Adrenal gland (tissue), 12 donors: ENCODE measurements around the gene ZP3. TPM values are rescaled to one million over a fixed set of nuclear protein-coding genes. Genes with fewer than 3 reads are reported as not detected.
"Not testable (repeated sequence)": the region's sequence is repeated elsewhere in the genome, so short reads cannot be mapped to it uniquely, and the experiment has no call there.

Source experiments
- DNase-seq, 7 donors: peaks; one replicate each; pipeline ENCODE4 v3.0.0-alpha.2; 2019 to 2020
- H3K27ac ChIP-seq, 5 donors: fragments of 200-600 bp; sonication (generic) in 4 of 5; 1 replicate in 3 of 5; 2 replicates in 2 of 5; pipeline versions ENCODE4 v1.5.1 to v1.8.0; 2016 to 2020; ENCODE audit warnings: mild to moderate bottlenecking in 1 of 5
- H3K27me3 ChIP-seq: fragments of 200-600 bp; 2 replicates; pipeline ENCODE4 v1.8.0; 2021
- H3K36me3 ChIP-seq, 2 donors: fragments of 200-600 bp; replicated peaks in 1 of 2; 1 replicate in 1 of 2; 2 replicates in 1 of 2; pipeline versions ENCODE4 v1.5.1 to v1.8.0; 2018 to 2022
- H3K4me1 ChIP-seq, 2 donors: fragments of 200-600 bp; replicated peaks in 1 of 2; 1 replicate in 1 of 2; 2 replicates in 1 of 2; pipeline versions ENCODE4 v1.5.1 to v1.8.0; 2018 to 2021
- H3K4me3 ChIP-seq, 4 donors: fragments of 200-600 bp; sonication (generic) in 3 of 4; one replicate each; pipeline ENCODE4 v1.5.1; 2016 to 2018
- H3K9me3 ChIP-seq, 3 donors: fragments of 200-600 bp; sonication (generic) in 1 of 3; replicated peaks in 1 of 3; 1 replicate in 2 of 3; 2 replicates in 1 of 3; pipeline versions ENCODE4 v1.5.1 to v1.8.0; 2016 to 2021
- WGBS, 4 donors: extraction: QIAGEN DNeasy Blood & Tissue Kit in 2 of 4; methylation state at CpG; one replicate each; pipeline versions ENCODE4 v1.1.5 to v1.1.7; 2013 to 2017; 5-methylcytosine and 5-hydroxymethylcytosine counted together
- intact Hi-C, 2 donors: fragments of 100-400 bp; cut with DNase I; formaldehyde crosslinking; loops; one replicate each; pipeline versions ENCODE4 v1.14.1 to v1.15.0; 2022 to 2023
- polyA plus RNA-seq, 3 donors: library from polyadenylated mRNA; stranded (reverse); fragments of 200-250 nt in 2 of 3; fragments of 350-450 nt in 1 of 3; fragmentation: Illumina TruSeq in 1 of 3; extraction: RNeasy Lipid Tissue Mini Kit (QIAGEN cat#74804) in 1 of 3; gene quantifications; one replicate each; pipeline ENCODE4 v1.2.3, GENCODE V29; 2013 to 2014
- total RNA-seq, 9 donors: library from RNA; depleted of rRNA in 4 of 9; stranded (reverse); fragments of >200 nt in 4 of 9; fragments of 120-200 nt in 1 of 9; fragmentation: NEBNext Ultra II Directional in 1 of 9; extraction: Animal tissue kit (Norgen Biotek cat#: 25700) in 1 of 9; gene quantifications; one replicate each; pipeline versions ENCODE4 v1.1.0 to v1.2.4, GENCODE V29; 2013 to 2023
- donor health status: healthy with polysubstance abuse.
- donor health status: Bipolar disorder and iron deficiency.
- donor health status: DM: yes; HTN: yes; CAD: no.
- donor health status: DM: no; HTN: no; CAD: no.
- donor health status: DM: no; HTN: no; CAD: no.
- donor health status: DM: yes; HTN: yes; CAD: no.

Gene ZP3
- total and polyA plus RNA-seq, 12 donors = 2.2 to 21.3 (median 6.8) TPM

GRCh38 chr7:76461464-76462101 lies 36.8 kb downstream of the ZP3 start, which contains the start of gene DTX2:
TSS of gene DTX2 (plus strand) at chr7:76461709. CDS start at chr7:76480510, 18,801 bp downstream.
- H3K4me1 ChIP-seq, H3K9me3 ChIP-seq, H3K36me3 ChIP-seq, intact Hi-C loops, H3K27me3 ChIP-seq: not testable (repeated sequence)
- Histone ChIP-seq H3K4me3 (peak within 1 kb of the TSS in 2 of 4 donors; percentile 37 to 49), H3K27ac (peak within 1 kb of the TSS in 1 of 5 donors; percentile 52)
- peak in 2 of 7 donors; percentile 15 to 19 for DNase-seq
- WGBS, 4 donors = 0% methylated on average over 17 to 19 of the region's 54 CpGs; no CpG with 5 or more reads in 2 of the 4 donors

DNA sequence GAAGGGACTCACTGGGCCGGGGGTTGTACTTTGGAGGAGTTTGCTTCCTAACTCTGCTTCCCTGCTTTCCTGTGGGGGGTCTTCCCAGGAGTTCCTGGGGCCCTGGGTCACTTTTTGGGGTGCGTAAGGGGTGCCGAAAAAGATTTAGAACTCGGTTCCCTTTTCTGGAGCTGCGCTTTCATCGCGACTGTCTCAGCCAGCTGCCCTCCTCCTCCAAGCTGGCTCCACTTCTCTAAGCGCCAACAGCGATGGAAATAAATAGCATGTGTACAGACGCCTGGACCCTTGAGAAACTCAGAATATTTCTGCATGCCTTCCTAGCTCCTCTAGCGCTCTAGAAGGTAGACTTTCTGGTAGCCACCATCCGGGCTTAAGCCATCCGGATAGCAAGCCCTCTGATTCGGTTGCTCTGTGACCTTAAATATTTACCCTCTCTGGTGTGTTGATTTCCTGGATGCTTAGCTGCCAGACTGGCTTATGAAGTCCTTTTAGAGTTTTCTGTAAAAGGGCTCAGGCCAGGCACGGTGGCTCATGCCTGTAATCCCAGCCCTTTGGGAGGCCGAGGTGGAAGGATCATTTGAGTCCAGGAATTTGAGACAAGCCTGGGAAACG lies 37.6 kb downstream of the ZP3 start:
- H3K27me3 ChIP-seq, intact Hi-C loops, H3K27ac ChIP-seq, DNase-seq, H3K4me3 ChIP-seq, H3K36me3 ChIP-seq, H3K4me1 ChIP-seq, H3K9me3 ChIP-seq: not testable (repeated sequence)
- WGBS, 4 donors = no CpG with 5 or more reads among the region's 17 CpGs

- H3K27ac ChIP-seq, H3K27me3 ChIP-seq, H3K36me3 ChIP-seq, H3K9me3 ChIP-seq, intact Hi-C loops, H3K4me3 ChIP-seq, DNase-seq, H3K4me1 ChIP-seq: not testable (repeated sequence)
- WGBS, 4 donors = 86 to 93% (median 90%) methylated on average over 2 to 4 of the region's 5 CpGs
These were observed 40.2 kb downstream of the ZP3 start for GRCh38 chr7:76464959-76465358.

DNA sequence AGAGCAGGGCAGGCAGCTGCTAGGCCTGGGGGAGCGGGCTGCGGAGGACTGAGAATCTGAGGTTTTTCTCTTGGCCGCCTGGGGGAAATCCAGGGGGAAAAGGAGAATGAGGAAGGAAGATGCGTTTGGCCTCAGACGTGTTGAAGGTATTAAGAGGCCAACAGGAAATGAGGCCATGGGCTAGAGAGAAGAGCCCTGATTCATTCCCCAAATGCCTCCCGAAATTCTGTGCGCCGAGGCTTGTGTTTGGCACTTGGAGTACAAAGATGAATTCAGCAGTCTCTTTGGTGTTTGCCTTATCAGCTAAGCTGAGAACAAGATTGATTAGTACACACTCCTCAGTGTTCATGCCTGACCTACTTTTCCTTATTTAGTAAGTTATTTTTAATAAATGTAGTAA lies 41.2 kb downstream of the ZP3 start:
- H3K27me3 ChIP-seq, H3K36me3 ChIP-seq, H3K27ac ChIP-seq, DNase-seq, H3K9me3 ChIP-seq, intact Hi-C loops, H3K4me1 ChIP-seq, H3K4me3 ChIP-seq: not testable (repeated sequence)
- WGBS, 4 donors = no CpG with 5 or more reads among the region's 8 CpGs

- H3K27ac ChIP-seq = not testable (repeated sequence)
- 82 to 91% (median 86%) methylated on average over 10 of the region's 14 CpGs for WGBS, 4 donors
These were observed 43.1 kb downstream of the ZP3 start for GRCh38 chr7:76467743-76468404.

DNA sequence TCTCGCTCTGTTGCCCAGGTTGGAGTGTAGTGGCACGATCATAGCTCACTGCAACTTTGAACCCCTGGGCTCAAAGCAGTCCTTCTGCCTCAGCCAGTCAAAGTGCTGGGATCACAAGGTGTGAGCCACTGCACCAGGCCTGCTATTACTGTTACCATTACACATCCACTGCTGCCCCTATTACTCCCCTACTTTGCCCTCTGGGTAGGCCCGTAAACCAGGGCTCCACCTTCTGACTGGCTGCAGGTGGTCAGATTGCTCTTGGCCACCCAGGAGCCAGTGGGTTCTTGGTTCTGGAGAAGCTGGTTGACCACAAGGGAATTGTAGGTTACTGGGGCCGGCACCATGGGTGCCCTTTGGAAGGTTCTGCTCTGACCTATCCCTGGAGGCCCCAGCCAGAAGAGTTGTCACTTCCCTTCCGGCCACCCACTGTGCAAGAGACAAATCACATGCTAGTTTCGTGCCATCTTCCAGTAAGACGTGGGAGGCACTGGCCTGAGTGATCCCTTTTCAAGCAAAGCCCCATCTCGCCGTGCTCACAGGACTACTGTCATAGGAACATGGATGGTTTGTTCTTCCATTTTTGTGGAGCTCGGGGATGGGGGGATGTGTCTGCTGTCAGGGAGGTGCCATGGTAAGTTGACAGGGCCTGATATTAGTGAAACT lies 46.9 kb downstream of the ZP3 start:
- peak in 2 of 7 donors; percentile 22 to 23 for DNase-seq
- 71 to 90% (median 86%) methylated on average over 5 to 9 of the region's 10 CpGs for WGBS, 4 donors
- not testable (repeated sequence) for H3K4me1 ChIP-seq

More at GRCh38 chr7:76467743-76468404, 43.1 kb downstream of the ZP3 start:
- H3K27me3 ChIP-seq, H3K36me3 ChIP-seq, intact Hi-C loops, H3K9me3 ChIP-seq, H3K4me1 ChIP-seq, H3K4me3 ChIP-seq: not testable (repeated sequence)
- DNase-seq = peak in 1 of 7 donors; percentile 12

DNA sequence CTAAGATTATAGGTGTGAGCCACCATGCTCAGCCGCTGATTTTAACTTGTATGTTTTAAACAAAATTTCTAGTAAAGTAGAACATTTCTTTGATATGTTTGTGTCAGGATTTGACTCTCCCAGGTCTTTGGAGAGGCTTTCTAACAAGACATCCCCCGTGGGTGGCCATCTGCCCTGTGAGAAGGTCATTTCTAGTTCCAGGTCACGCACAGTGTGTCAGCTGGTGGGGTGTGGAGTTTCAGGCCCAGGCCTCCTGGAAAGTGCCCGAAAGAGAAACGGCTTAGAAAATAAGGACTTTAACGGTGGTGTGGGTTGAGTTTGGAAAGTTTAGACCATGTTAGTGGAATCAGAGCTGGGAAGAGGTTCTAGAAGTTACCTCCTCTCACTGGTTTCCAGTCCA lies 48.3 kb downstream of the ZP3 start:
- H3K27me3 ChIP-seq, H3K27ac ChIP-seq, H3K4me1 ChIP-seq, intact Hi-C loops, H3K9me3 ChIP-seq, H3K36me3 ChIP-seq, H3K4me3 ChIP-seq, DNase-seq: not testable (repeated sequence)
- WGBS, 4 donors = 96 to 100% (median 98%) methylated on average over 1 to 2 of the region's 6 CpGs; no CpG with 5 or more reads in 1 of the 4 donors

More for the DNA sequence above, 46.9 kb downstream of the ZP3 start:
- H3K36me3 ChIP-seq, H3K27me3 ChIP-seq, H3K9me3 ChIP-seq, intact Hi-C loops, H3K27ac ChIP-seq, H3K4me3 ChIP-seq: not testable (repeated sequence)

DNA sequence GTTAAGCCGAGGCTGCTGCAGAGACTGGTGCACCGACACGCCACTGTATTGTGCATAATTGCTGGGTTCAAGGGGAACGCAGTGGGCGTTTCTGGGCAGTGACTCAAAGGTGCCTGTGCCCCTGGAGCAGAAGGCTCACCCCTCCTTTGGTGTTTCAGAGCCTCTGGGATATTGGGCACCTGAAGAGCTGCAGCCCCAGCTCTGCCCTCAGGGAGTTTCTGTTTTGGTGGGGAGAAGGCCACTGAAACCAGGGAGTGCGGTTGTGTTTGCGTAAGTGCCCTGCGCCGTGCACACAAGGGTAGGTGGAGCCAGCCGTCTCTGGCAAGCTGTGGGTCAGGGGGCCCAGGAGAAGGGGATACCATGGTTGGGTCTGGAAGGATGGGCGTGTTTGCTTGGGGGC lies 51.5 kb downstream of the ZP3 start:
- H3K4me1 ChIP-seq, H3K27me3 ChIP-seq, H3K4me3 ChIP-seq, DNase-seq, intact Hi-C loops, H3K36me3 ChIP-seq, H3K9me3 ChIP-seq, H3K27ac ChIP-seq: not testable (repeated sequence)
- 98 to 100% (median 100%) methylated on average over 1 to 4 of the region's 11 CpGs; no CpG with 5 or more reads in 1 of the 4 donors for WGBS, 4 donors

DNA sequence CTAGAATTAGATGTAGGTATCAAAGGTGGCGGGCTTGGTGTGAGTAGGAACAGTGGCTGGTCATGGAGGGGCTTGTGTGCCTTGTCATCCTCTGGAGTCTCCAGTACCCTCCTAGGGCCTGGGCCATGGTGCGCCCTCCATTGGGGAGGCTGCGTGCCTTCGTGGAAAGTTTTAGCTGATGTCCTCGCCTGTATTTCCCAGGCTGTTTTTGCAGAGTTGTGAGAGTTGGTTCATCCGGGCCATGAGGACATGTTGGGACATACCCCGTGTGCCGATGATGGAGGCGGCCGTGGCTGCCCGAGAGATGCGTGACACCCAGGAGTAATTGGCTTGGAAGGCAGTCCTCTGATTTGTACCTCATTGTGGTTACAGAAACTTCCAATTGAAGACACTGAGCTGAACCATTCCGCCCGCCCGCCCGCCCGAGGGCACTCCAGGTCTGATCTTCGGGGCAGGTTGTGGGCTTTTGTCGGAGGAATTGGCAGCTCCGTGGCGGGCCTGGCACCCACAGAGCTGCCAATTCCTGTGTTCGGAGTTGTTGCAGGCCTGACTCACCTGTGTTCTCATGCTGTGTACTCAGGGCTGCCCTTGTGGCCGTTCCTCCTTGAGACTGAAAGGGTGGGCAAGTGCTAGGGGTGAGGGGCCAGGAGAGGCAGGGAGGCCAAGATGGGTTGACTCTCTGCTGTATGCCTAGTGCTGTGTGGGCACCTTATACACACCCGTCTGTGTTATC lies 52.2 kb downstream of the ZP3 start:
- H3K27me3 ChIP-seq, H3K27ac ChIP-seq, H3K4me1 ChIP-seq, intact Hi-C loops, H3K4me3 ChIP-seq, DNase-seq, H3K36me3 ChIP-seq, H3K9me3 ChIP-seq: not testable (repeated sequence)
- WGBS, 4 donors = 91 to 97% (median 94%) methylated on average over 10 to 20 of the region's 24 CpGs

DNA sequence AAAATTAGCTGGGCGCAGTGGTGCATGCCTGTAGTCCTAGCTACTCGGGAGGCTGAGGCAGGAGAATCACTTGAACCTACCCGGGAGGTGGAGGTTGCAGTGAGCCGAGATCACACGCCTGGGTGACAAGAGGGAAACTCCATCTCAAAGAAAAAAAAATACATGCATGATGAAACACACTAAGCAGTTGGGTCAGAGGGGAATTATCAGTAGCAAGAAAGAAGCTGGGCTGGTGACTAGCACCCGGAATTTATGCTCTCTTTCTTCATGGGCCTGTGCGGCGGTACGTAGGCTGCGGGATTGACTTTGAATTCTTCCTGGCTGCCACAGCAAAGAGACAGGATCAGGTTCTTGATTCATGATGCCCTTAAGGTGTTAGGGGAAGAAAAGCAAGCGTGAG lies 54.9 kb downstream of the ZP3 start:
- H3K27me3 ChIP-seq, H3K27ac ChIP-seq, H3K4me1 ChIP-seq, intact Hi-C loops, H3K36me3 ChIP-seq, DNase-seq, H3K4me3 ChIP-seq, H3K9me3 ChIP-seq: not testable (repeated sequence)
- 79 to 91% (median 89%) methylated on average over 5 to 10 of the region's 11 CpGs for WGBS, 4 donors
